ENCODE results near the gene CLIC6. TPM values are rescaled to one million over a fixed set of nuclear protein-coding genes. Genes with fewer than 3 reads are reported as not detected.

CLIC6 gene
- polyA plus RNA-seq, 3 donors, result not detected

DNA sequence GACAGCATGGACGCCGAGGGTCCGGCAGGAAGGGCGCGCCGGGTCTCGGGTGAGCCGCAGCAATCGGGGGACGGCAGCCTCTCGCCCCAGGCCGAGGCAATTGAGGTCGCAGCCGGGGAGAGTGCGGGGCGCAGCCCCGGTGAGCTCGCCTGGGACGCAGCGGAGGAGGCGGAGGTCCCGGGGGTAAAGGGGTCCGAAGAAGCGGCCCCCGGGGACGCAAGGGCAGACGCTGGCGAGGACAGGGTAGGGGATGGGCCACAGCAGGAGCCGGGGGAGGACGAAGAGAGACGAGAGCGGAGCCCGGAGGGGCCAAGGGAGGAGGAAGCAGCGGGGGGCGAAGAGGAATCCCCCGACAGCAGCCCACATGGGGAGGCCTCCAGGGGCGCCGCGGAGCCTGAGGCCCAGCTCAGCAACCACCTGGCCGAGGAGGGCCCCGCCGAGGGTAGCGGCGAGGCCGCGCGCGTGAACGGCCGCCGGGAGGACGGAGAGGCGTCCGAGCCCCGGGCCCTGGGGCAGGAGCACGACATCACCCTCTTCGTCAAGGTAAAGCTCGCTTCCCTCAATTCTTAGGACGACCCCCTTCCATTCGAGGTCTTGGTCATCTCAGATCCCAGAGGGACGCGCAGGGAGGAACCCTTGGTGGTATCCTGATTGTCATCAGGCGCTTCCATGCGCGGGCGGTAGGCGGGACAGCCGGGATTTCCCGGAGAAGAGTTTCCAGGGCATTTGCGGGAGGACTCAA is 1.6 kb downstream of the CLIC6 start:
- Mint-ChIP-seq H3K4me3 (peak overlapping the region; percentile 27 to 78), H3K27me3 (ENCODE audit: low read depth in 3 of 3) (peaks cover 74 to 92% (median 81%) of the 10 kb centered on the region in 3 donors), H3K9me3 (peaks cover 0 to 19% (median 6%) of the 10 kb centered on the region in 7 donors), H3K27ac (no peak overlapping the region), H3K4me1 (peaks cover 9% of the 10 kb centered on the region), H3K36me3 (no peaks in the 10 kb centered on the region)
- Histone ChIP-seq H3K4me2 (replicated peaks; ENCODE audit: extremely low read depth, low read length, poor library complexity, severe bottlenecking) (peak overlapping the region; percentile 47), H3K27me3 (ENCODE audit: control insufficient read depth in 2 of 2, insufficient read depth in 2 of 2, low read length in 2 of 2) (peaks cover 65 to 84% of the 10 kb centered on the region in 2 donors), H3K4me1 (ENCODE audit: control insufficient read depth in 1 of 2, insufficient read depth in 2 of 2, low read length in 2 of 2) (peaks cover 4 to 13% of the 10 kb centered on the region in 2 donors), H4K20me1 (ENCODE audit: insufficient read depth, low read length) (no peaks in the 10 kb centered on the region), H2AFZ (ENCODE audit: insufficient read depth, low read depth, low read length, poor library complexity, severe bottlenecking) (no peak overlapping the region), H3K36me3 (replicated peaks in 1 of 2; ENCODE audit: control insufficient read depth in 1 of 2, insufficient read depth in 2 of 2, low read length in 2 of 2) (no peaks in the 10 kb centered on the region), H3K9ac (ENCODE audit: insufficient read depth, low read length, poor library complexity, severe bottlenecking) (no peak overlapping the region), H3K9me3 (replicated peaks in 1 of 2; ENCODE audit: control insufficient read depth in 1 of 2, insufficient read depth in 1 of 2, low read length in 2 of 2) (peaks cover 0 to 31% of the 10 kb centered on the region in 2 donors), H3K4me3 (replicated peaks in 1 of 3; ENCODE audit: low read depth in 2 of 3, low read length in 3 of 3) (peak overlapping the region in 1 of 3 experiments; percentile 47), H3K27ac (ENCODE audit: low read depth in 1 of 2, low read length in 2 of 2) (no peak overlapping the region), H3K79me2 (ENCODE audit: insufficient read depth, low read length) (no peaks in the 10 kb centered on the region)
- intact Hi-C loops (cut with micrococcal nuclease), result no loop called here
- TF ChIP-seq, protein P1, sequence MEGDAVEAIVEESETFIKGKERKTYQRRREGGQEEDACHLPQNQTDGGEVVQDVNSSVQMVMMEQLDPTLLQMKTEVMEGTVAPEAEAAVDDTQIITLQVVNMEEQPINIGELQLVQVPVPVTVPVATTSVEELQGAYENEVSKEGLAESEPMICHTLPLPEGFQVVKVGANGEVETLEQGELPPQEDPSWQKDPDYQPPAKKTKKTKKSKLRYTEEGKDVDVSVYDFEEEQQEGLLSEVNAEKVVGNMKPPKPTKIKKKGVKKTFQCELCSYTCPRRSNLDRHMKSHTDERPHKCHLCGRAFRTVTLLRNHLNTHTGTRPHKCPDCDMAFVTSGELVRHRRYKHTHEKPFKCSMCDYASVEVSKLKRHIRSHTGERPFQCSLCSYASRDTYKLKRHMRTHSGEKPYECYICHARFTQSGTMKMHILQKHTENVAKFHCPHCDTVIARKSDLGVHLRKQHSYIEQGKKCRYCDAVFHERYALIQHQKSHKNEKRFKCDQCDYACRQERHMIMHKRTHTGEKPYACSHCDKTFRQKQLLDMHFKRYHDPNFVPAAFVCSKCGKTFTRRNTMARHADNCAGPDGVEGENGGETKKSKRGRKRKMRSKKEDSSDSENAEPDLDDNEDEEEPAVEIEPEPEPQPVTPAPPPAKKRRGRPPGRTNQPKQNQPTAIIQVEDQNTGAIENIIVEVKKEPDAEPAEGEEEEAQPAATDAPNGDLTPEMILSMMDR (IDR thresholded peaks at IDR 0.05), result no peak
- 2% methylated on average over 66 of the region's 70 CpGs for WGBS (ENCODE audit: insufficient coverage)
- no peak for DNase-seq

DNA sequence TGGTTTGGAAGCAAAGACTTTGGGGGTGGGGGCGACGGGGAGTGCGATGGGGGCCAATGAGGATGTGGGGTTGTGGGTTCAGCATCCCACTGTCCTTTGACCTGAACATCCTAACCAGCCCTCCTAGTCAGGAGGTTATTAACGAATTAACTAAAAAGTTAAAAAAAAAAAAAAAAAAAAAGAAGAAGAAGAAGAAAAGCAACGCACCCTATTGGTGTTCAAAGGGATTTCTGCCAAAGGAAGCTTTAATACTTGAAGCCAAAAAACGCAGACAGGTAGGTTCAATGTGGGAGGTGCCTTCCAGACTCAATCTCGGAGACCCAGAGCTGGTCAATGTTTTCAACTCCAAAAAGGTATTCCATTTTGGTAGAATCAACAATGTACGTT is 2.2 kb downstream of the CLIC6 start:
- H3K4me3 ChIP-seq (replicated peaks in 1 of 3; ENCODE audit: low read depth in 2 of 3, low read length in 3 of 3), result no peak overlapping the region
- no peak overlapping the region for H3K27ac ChIP-seq (ENCODE audit: low read depth in 1 of 2, low read length in 2 of 2)
- H4K20me1 ChIP-seq (ENCODE audit: insufficient read depth, low read length), result no peaks in the 10 kb centered on the region
- peaks cover 4 to 13% of the 10 kb centered on the region in 2 donors for H3K4me1 ChIP-seq (ENCODE audit: control insufficient read depth in 1 of 2, insufficient read depth in 2 of 2, low read length in 2 of 2)
- H3K36me3 ChIP-seq (replicated peaks in 1 of 2; ENCODE audit: control insufficient read depth in 1 of 2, insufficient read depth in 2 of 2, low read length in 2 of 2), result no peaks in the 10 kb centered on the region
- Mint-ChIP-seq H3K9me3 (peaks cover 0 to 19% (median 6%) of the 10 kb centered on the region in 7 donors), H3K27me3 (ENCODE audit: low read depth in 3 of 3) (peaks cover 71 to 92% (median 81%) of the 10 kb centered on the region in 3 donors), H3K36me3 (no peaks in the 10 kb centered on the region), H3K27ac (no peak overlapping the region), H3K4me3 (peak overlapping the region in 1 of 2 donors; percentile 78), H3K4me1 (peaks cover 9% of the 10 kb centered on the region)
- peaks cover 0 to 31% of the 10 kb centered on the region in 2 donors for H3K9me3 ChIP-seq (replicated peaks in 1 of 2; ENCODE audit: control insufficient read depth in 1 of 2, insufficient read depth in 1 of 2, low read length in 2 of 2)
- intact Hi-C loops (cut with micrococcal nuclease), result no loop called here
- TF ChIP-seq, protein P1 (IDR thresholded peaks at IDR 0.05), result peak; percentile 11
- H3K4me2 ChIP-seq (replicated peaks; ENCODE audit: extremely low read depth, low read length, poor library complexity, severe bottlenecking), result no peak overlapping the region
- H2AFZ ChIP-seq (ENCODE audit: insufficient read depth, low read depth, low read length, poor library complexity, severe bottlenecking), result no peak overlapping the region
- H3K27me3 ChIP-seq (ENCODE audit: control insufficient read depth in 2 of 2, insufficient read depth in 2 of 2, low read length in 2 of 2), result peaks cover 64 to 82% of the 10 kb centered on the region in 2 donors
- 33% methylated on average over 3 of the region's 8 CpGs for WGBS (ENCODE audit: insufficient coverage)
- H3K79me2 ChIP-seq (ENCODE audit: insufficient read depth, low read length), result no peaks in the 10 kb centered on the region
- H3K9ac ChIP-seq (ENCODE audit: insufficient read depth, low read length, poor library complexity, severe bottlenecking), result no peak overlapping the region
- no peak for DNase-seq
